Ascending aorta (tissue), 2 donors: ENCODE data around the gene MRM2. TPM values are rescaled to one million over a fixed set of nuclear protein-coding genes. Genes with fewer than 3 reads are reported as not detected.

ENCODE experiments used
- DNase-seq, 2 donors: peaks; one replicate each; pipeline ENCODE4 v3.0.0-alpha.2; 2019; ENCODE audit warnings: low spot score in 2 of 2
- H3K27ac ChIP-seq, 2 donors: fragments of 200-600 bp; sonication (generic); one replicate each; pipeline ENCODE4 v1.5.1; 2016 to 2017; ENCODE audit warnings: mild to moderate bottlenecking in 1 of 2
- H3K27me3 ChIP-seq: fragments of 200-600 bp; sonication (generic); one replicate; pipeline ENCODE4 v1.5.1; 2017
- H3K36me3 ChIP-seq, 2 donors: fragments of 200-600 bp; sonication (generic); one replicate each; pipeline ENCODE4 v1.5.1; 2016
- H3K4me1 ChIP-seq, 2 donors: fragments of 200-600 bp; sonication (generic); one replicate each; pipeline ENCODE4 v1.5.1; 2016 to 2017; ENCODE audit warnings: mild to moderate bottlenecking in 1 of 2
- H3K4me3 ChIP-seq, 2 donors: fragments of 200-600 bp; sonication (generic); one replicate each; pipeline ENCODE4 v1.5.1; 2016 to 2017; ENCODE audit warnings: mild to moderate bottlenecking in 1 of 2
- H3K9me3 ChIP-seq, 2 donors: fragments of 200-600 bp; sonication (generic); one replicate each; pipeline ENCODE4 v1.5.1; 2016
- CTCF ChIP-seq, 3 experiments: fragments of 200-600 bp in 2 of 3; fragments of 450-650 bp in 1 of 3; sonication (generic) in 2 of 3; IDR thresholded peaks; one replicate each; pipeline ENCODE4 v1.5.1; 2016 to 2019; ENCODE audit warnings: antibody characterized with exemption in 3 of 3, mild to moderate bottlenecking in 1 of 3, moderate library complexity in 1 of 3
- intact Hi-C: fragments of 100-400 bp; cut with DNase I; formaldehyde crosslinking; loops from one replicate; pipeline ENCODE4 v1.15.1; 2023
- total RNA-seq: library from RNA; depleted of rRNA; stranded (reverse); fragments of >200 nt; gene quantifications from one replicate; pipeline ENCODE4 v1.1.0, GENCODE V29; 2016

The MRM2 gene
- total RNA-seq, 1 donor from 2014 or later = 6.7 TPM

- Histone ChIP-seq H3K27ac (no peak overlapping the region), H3K4me3 (no peak overlapping the region), H3K4me1 (no peaks in the 10 kb centered on the region), H3K27me3 (no peaks in the 10 kb centered on the region), H3K36me3 (no peaks in the 10 kb centered on the region), H3K9me3 (no peaks in the 10 kb centered on the region)
- intact Hi-C loops = no loop called here
- DNase-seq = no peak
- no peak for TF ChIP-seq CTCF (IDR thresholded peaks at IDR 0.05)
These were observed 45.7 kb upstream of the MRM2 start for GRCh38 chr7:2287745-2288144.

GRCh38 chr7:2283074-2283473 is 41.1 kb upstream of the MRM2 start:
- H3K27ac ChIP-seq = no peak overlapping the region
- peaks cover 0 to under 1% of the 10 kb centered on the region in 2 donors for H3K36me3 ChIP-seq
- no peaks in the 10 kb centered on the region for H3K27me3 ChIP-seq
- DNase-seq = no peak
- intact Hi-C loops = no loop called here
- H3K4me3 ChIP-seq = no peak overlapping the region
- no peaks in the 10 kb centered on the region for H3K9me3 ChIP-seq
- TF ChIP-seq CTCF (IDR thresholded peaks at IDR 0.05) = no peak
- no peaks in the 10 kb centered on the region for H3K4me1 ChIP-seq

DNA sequence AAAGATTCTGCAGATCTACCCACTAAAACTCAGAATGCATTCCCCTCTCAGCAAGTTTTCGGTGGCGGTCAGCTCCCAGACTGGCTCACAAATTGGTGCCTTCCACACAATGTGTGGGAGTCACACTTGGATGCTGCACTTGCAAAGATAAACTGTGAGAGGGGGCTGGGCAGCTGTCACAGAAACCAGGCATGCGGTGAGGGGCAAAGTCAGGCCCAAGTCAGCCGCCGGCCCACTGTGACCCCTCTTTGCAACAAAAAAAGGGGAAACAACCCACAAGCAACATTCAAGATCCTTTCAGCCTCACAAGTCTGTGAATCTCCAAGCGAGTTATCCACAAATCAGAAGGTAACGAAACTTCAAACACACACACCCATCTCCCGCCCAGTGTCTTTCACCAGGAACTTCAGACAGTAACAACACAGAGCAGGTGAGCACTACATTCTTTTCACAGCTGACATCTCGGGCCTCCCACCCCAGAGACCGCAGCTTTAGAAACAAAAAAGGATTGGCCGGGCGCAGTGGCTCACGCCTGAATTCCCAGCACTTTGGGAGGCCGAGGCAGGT is 40.3 kb upstream of the MRM2 start:
- no peaks in the 10 kb centered on the region for H3K9me3 ChIP-seq
- H3K4me1 ChIP-seq = no peaks in the 10 kb centered on the region
- no peak overlapping the region for H3K4me3 ChIP-seq
- no peak overlapping the region for H3K27ac ChIP-seq
- intact Hi-C loops = no loop called here
- TF ChIP-seq CTCF (IDR thresholded peaks at IDR 0.05) = no peak
- H3K27me3 ChIP-seq = no peaks in the 10 kb centered on the region
- DNase-seq = no peak
- peaks cover 0 to 3% of the 10 kb centered on the region in 2 donors for H3K36me3 ChIP-seq

GRCh38 chr7:2281541-2281940 is 39.5 kb upstream of the MRM2 start:
- Histone ChIP-seq H3K27ac (no peak overlapping the region), H3K4me1 (no peaks in the 10 kb centered on the region), H3K36me3 (peaks cover 0 to 3% of the 10 kb centered on the region in 2 donors), H3K27me3 (no peaks in the 10 kb centered on the region), H3K9me3 (no peaks in the 10 kb centered on the region), H3K4me3 (no peak overlapping the region)
- no peak for TF ChIP-seq CTCF (IDR thresholded peaks at IDR 0.05)
- intact Hi-C loops = no loop called here
- no peak for DNase-seq

- TF ChIP-seq CTCF (IDR thresholded peaks at IDR 0.05) = no peak
- Histone ChIP-seq H3K27me3 (no peaks in the 10 kb centered on the region), H3K27ac (no peak overlapping the region), H3K9me3 (no peaks in the 10 kb centered on the region), H3K4me1 (no peaks in the 10 kb centered on the region), H3K4me3 (no peak overlapping the region), H3K36me3 (peaks cover 0 to 3% of the 10 kb centered on the region in 2 donors)
- intact Hi-C loops = no loop called here
- no peak for DNase-seq
These were observed 38.4 kb upstream of the MRM2 start for GRCh38 chr7:2280424-2280823.

GRCh38 chr7:2279896-2280295 is 37.9 kb upstream of the MRM2 start:
- H3K27me3 ChIP-seq = no peaks in the 10 kb centered on the region
- H3K9me3 ChIP-seq = no peaks in the 10 kb centered on the region
- no peaks in the 10 kb centered on the region for H3K4me1 ChIP-seq
- intact Hi-C loops = no loop called here
- H3K4me3 ChIP-seq = no peak overlapping the region
- no peak for TF ChIP-seq CTCF (IDR thresholded peaks at IDR 0.05)
- H3K27ac ChIP-seq = no peak overlapping the region
- peaks cover under 1 to 6% of the 10 kb centered on the region in 2 donors for H3K36me3 ChIP-seq
- no peak for DNase-seq
